ENCODE results near the gene SLC4A1AP. TPM values are rescaled to one million over a fixed set of nuclear protein-coding genes. Genes with fewer than 3 reads are reported as not detected.

Gene SLC4A1AP
- total and polyA plus RNA-seq, 9 of the 15 experiments (the other 6 are each of a cell fraction or from before 2014, with no cell fraction given) = 8.1 to 40.5 (median 35.3) TPM

DNA sequence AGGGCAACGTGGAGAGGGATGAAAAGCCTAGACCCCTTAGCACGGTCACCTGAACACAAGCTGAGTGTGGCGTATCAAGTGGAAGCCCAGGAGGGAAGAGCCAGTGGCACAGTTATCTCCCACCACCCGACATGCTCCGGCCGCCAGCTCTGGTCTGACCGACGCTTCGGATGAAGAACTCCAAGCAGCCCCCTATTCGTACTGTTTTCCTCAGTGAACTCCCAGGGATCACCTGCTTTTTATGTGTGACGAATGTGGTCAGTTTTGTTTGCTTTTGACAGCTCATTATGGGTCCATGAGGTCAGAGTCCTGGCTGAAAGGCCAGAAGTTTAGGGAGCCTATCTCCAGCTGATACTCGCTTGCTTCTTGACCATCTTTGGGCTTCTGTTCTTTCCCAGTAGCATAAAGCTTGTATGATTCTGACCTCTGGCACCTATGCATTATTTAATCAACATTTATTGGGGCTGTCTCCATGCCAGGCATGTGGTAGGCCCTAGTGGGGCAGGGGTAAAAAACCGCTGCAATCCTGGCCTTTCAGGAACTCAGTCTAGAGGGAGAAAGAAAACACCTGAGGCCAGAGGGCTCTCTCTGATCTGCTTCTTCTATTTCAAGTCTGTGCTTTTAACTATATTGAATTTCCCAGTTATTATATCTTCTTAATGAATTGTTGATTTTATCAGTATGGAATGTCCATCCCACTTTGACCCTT, 74.8 kb downstream of the SLC4A1AP start (continued):
- TF ChIP-seq, protein P1, sequence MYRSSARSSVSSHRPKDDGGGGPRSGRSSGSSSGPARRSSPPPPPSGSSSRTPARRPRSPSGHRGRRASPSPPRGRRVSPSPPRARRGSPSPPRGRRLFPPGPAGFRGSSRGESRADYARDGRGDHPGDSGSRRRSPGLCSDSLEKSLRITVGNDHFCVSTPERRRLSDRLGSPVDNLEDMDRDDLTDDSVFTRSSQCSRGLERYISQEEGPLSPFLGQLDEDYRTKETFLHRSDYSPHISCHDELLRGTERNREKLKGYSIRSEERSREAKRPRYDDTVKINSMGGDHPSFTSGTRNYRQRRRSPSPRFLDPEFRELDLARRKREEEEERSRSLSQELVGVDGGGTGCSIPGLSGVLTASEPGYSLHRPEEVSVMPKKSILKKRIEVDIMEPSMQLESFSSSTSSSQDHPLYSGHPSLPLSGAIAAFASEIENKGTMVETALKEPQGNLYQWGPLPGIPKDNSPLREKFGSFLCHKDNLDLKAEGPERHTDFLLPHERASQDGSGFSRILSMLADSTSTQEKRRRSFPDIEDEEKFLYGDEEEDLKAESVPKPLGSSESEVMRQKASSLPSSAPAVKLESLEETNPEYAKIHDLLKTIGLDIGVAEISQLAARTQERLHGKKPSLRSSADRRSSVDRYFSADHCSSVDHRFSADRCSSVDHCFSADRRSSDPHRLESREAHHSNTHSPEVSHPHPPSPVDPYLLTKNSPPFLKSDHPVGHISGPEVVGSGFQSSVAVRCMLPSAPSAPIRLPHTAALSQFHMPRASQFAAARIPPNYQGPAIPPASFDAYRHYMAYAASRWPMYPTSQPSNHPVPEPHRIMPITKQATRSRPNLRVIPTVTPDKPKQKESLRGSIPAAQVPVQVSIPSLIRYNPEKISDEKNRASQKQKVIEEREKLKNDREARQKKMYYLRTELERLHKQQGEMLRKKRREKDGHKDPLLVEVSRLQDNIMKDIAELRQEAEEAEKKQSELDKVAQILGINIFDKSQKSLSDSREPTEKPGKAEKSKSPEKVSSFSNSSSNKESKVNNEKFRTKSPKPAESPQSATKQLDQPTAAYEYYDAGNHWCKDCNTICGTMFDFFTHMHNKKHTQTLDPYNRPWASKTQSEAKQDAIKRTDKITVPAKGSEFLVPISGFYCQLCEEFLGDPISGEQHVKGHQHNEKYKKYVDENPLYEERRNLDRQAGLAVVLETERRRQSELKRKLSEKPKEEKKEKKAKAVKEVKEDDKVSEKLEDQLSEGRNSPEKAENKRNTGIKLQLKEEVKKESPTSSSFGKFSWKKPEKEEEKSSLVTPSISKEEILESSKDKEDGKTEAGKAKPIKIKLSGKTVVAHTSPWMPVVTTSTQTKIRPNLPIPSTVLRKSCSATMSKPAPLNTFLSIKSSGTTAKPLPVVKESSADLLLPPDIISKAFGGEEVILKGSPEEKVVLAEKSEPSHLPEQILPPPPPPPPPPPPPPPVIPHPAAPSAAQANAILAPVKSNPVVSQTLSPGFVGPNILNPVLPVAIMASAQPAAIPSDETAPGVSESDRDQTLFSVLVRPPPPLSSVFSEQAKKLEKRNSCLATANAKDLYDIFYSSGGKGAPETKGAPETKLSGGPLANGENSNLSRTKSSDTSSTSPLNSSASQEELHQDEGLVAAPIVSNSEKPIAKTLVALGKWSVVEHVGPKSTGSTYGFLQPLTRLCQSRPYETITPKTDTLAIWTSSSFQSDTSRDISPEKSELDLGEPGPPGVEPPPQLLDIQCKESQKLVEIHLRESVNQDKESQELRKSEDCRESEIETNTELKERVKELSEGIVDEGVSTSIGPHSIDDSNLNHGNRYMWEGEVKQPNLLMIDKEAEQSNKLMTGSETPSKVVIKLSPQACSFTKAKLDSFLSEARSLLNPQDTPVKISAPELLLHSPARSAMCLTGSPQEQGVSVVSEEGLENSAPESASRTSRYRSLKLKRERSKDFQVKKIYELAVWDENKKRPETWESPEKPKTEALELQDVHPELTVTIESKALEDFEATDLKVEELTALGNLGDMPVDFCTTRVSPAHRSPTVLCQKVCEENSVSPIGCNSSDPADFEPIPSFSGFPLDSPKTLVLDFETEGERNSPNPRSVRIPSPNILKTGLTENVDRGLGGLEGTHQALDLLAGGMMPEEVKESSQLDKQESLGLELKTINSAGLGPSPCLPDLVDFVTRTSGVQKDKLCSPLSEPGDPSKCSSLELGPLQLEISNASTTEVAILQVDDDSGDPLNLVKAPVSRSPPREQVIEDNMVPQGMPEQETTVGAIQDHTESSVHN (IDR thresholded peaks at IDR 0.05; ENCODE audit: borderline replicate concordance in 1 of 2, low read depth in 1 of 2) = no peak
- TF ChIP-seq ZBTB8A (IDR thresholded peaks at IDR 0.05; ENCODE audit: partially characterized antibody) = no peak
- TF ChIP-seq, protein P2, sequence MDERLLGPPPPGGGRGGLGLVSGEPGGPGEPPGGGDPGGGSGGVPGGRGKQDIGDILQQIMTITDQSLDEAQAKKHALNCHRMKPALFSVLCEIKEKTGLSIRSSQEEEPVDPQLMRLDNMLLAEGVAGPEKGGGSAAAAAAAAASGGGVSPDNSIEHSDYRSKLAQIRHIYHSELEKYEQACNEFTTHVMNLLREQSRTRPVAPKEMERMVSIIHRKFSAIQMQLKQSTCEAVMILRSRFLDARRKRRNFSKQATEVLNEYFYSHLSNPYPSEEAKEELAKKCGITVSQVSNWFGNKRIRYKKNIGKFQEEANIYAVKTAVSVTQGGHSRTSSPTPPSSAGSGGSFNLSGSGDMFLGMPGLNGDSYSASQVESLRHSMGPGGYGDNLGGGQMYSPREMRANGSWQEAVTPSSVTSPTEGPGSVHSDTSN (CRISPR knock-in tag; IDR thresholded peaks at IDR 0.05; ENCODE audit: low read depth) = no peak
- TF ChIP-seq, protein P2 (tag; conservative IDR thresholded peaks at IDR 0.05; ENCODE audit: low read depth) = no peak
